ENCODE measurements around the gene INHBB. TPM values are rescaled to one million over a fixed set of nuclear protein-coding genes. Genes with fewer than 3 reads are reported as not detected.

The INHBB gene
- total and polyA plus RNA-seq, 11 donors, result 0.70 to 38.0 (median 2.8) TPM

- 81 to 93% (median 86%) methylated on average over 6 of the region's 6 CpGs for WGBS, 4 donors
- intact Hi-C loops (cut with DNase I), result loop anchor here in 2 of 10 donors (10.0 kb wide), 2 partner anchors 742 to 752 kb away; no protein-coding TSS in a partner anchor
- H3K4me3 ChIP-seq, result no peak overlapping the region
- H3K27ac ChIP-seq, result no peak overlapping the region
- ATAC-seq, result no peak
- TF ChIP-seq POLR2A (IDR thresholded peaks at IDR 0.05), result no peak
- no peak for TF ChIP-seq CTCF (IDR thresholded peaks at IDR 0.05)
- H3K36me3 ChIP-seq, result no peaks in the 10 kb centered on the region
- no peak for DNase-seq
- no peaks in the 10 kb centered on the region for H3K4me1 ChIP-seq
- peaks cover 0 to 18% (median 0%) of the 10 kb centered on the region in 9 donors for H3K27me3 ChIP-seq
- H3K9me3 ChIP-seq, result peaks cover 0 to 4% (median 0%) of the 10 kb centered on the region in 12 donors
Observed at GRCh38 chr2:120332384-120332783, 13.6 kb upstream of the INHBB start.

GRCh38 chr2:120334068-120334467 is 11.9 kb upstream of the INHBB start:
- WGBS, 4 donors, result 92 to 99% (median 96%) methylated on average over 1 of the region's 1 CpG
- intact Hi-C loops (cut with DNase I), result loop anchor here in 2 of 10 donors (10.0 kb wide), 2 partner anchors 741 to 751 kb away; no protein-coding TSS in a partner anchor
- TF ChIP-seq POLR2A (IDR thresholded peaks at IDR 0.05) (no peak), CTCF (IDR thresholded peaks at IDR 0.05) (no peak)

GRCh38 chr2:120336749-120337148 is 9.2 kb upstream of the INHBB start:
- Histone ChIP-seq H3K4me3 (no peak overlapping the region), H3K36me3 (no peaks in the 10 kb centered on the region), H3K4me1 (no peaks in the 10 kb centered on the region), H3K9me3 (peaks cover 0 to 4% (median 0%) of the 10 kb centered on the region in 12 donors), H3K27ac (no peak overlapping the region), H3K27me3 (peaks cover 0 to 47% (median 14%) of the 10 kb centered on the region in 9 donors)
- no peak for ATAC-seq
- DNase-seq, result no peak
- intact Hi-C loops (cut with DNase I), result loop anchor here in 2 of 10 donors (10.0 kb wide), 2 partner anchors 738 to 748 kb away; no protein-coding TSS in a partner anchor
- WGBS, 4 donors, result 86 to 91% (median 88%) methylated on average over 8 of the region's 8 CpGs
- no peak for TF ChIP-seq CTCF (IDR thresholded peaks at IDR 0.05)
- TF ChIP-seq POLR2A (IDR thresholded peaks at IDR 0.05), result no peak

More at GRCh38 chr2:120334068-120334467, 11.9 kb upstream of the INHBB start:
- H3K9me3 ChIP-seq, result peaks cover 0 to 4% (median 0%) of the 10 kb centered on the region in 12 donors
- no peaks in the 10 kb centered on the region for H3K36me3 ChIP-seq
- no peak overlapping the region for H3K27ac ChIP-seq
- peaks cover 0 to 25% (median under 1%) of the 10 kb centered on the region in 9 donors for H3K27me3 ChIP-seq
- no peak overlapping the region for H3K4me3 ChIP-seq
- ATAC-seq (no peak), DNase-seq (no peak)
- H3K4me1 ChIP-seq, result no peaks in the 10 kb centered on the region

- no peak for TF ChIP-seq CTCF (IDR thresholded peaks at IDR 0.05)
- no peak for TF ChIP-seq POLR2A (IDR thresholded peaks at IDR 0.05)
- Histone ChIP-seq H3K36me3 (no peaks in the 10 kb centered on the region), H3K27ac (no peak overlapping the region), H3K4me1 (peaks cover 0 to 4% (median 1%) of the 10 kb centered on the region in 12 donors), H3K4me3 (no peak overlapping the region), H3K9me3 (peaks cover 0 to 4% (median 0%) of the 10 kb centered on the region in 12 donors), H3K27me3 (peaks cover 5 to 60% (median 23%) of the 10 kb centered on the region in 9 donors)
- no peak for DNase-seq
- WGBS, 4 donors, result 71 to 79% (median 75%) methylated on average over 1 of the region's 1 CpG
- ATAC-seq, result peak in 1 of 4 donors; percentile 55
- intact Hi-C loops (cut with DNase I), result loop anchor here in 2 of 10 donors (10.0 kb wide), 2 partner anchors 737 to 747 kb away; no protein-coding TSS in a partner anchor
Observed at GRCh38 chr2:120338015-120338414, 7.9 kb upstream of the INHBB start.

All from heart left ventricle (tissue), 16 donors.